Measurements from ENCODE around the gene CSKMT. TPM values are rescaled to one million over a fixed set of nuclear protein-coding genes. Genes with fewer than 3 reads are reported as not detected.

CSKMT gene
- total and polyA plus RNA-seq, 11 donors, result 0.38 to 8.7 (median 4.4) TPM

GRCh38 chr11:62710001-62710345 lies 44.9 kb downstream of the CSKMT start:
- peaks cover 0 to 72% (median 44%) of the 10 kb centered on the region in 12 donors for H3K4me1 ChIP-seq
- H3K27me3 ChIP-seq, result no peaks in the 10 kb centered on the region
- H3K27ac ChIP-seq, result peak overlapping the region; percentile 90 to 99 (median 97)
- intact Hi-C loops (cut with DNase I), result loop anchor here in 2 of 10 donors (2.0 kb wide), 1 partner anchor 17 kb away; the partner anchor contains the start of gene HNRNPUL2 (in 2 of the 2)
- peaks cover 0 to 50% (median 47%) of the 10 kb centered on the region in 9 donors for H3K36me3 ChIP-seq
- WGBS, 4 donors, result 63 to 74% (median 67%) methylated on average over 7 of the region's 7 CpGs
- H3K4me3 ChIP-seq, result peak overlapping the region; percentile 21 to 75 (median 64)
- TF ChIP-seq CTCF (IDR thresholded peaks at IDR 0.05) (no peak), POLR2A (IDR thresholded peaks at IDR 0.05) (no peak)
- ATAC-seq (peak in 1 of 4 donors; percentile 0), DNase-seq (no peak)
- H3K9me3 ChIP-seq, result no peaks in the 10 kb centered on the region

- Histone ChIP-seq H3K36me3 (peaks cover 9 to 73% (median 70%) of the 10 kb centered on the region in 9 donors), H3K9me3 (no peaks in the 10 kb centered on the region), H3K4me1 (peaks cover 0 to 53% (median 29%) of the 10 kb centered on the region in 12 donors), H3K4me3 (no peak overlapping the region), H3K27me3 (no peaks in the 10 kb centered on the region), H3K27ac (peak overlapping the region in 10 of 12 donors; percentile 32 to 80 (median 62))
- TF ChIP-seq CTCF (IDR thresholded peaks at IDR 0.05), result no peak
- TF ChIP-seq POLR2A (IDR thresholded peaks at IDR 0.05), result no peak
- DNase-seq (no peak), ATAC-seq (no peak)
- 85 to 90% (median 87%) methylated on average over 6 of the region's 6 CpGs for WGBS, 4 donors
- intact Hi-C loops (cut with DNase I), result no loop called here
Measured at GRCh38 chr11:62712276-62712812, 47.2 kb downstream of the CSKMT start.

GRCh38 chr11:62712861-62713260 lies 47.7 kb downstream of the CSKMT start:
- H3K9me3 ChIP-seq, result no peaks in the 10 kb centered on the region
- DNase-seq (no peak), ATAC-seq (no peak)
- peaks cover 0 to 48% (median 31%) of the 10 kb centered on the region in 12 donors for H3K4me1 ChIP-seq
- H3K27ac ChIP-seq, result peak overlapping the region in 11 of 12 donors; percentile 32 to 80 (median 62)
- H3K4me3 ChIP-seq, result no peak overlapping the region
- TF ChIP-seq POLR2A (IDR thresholded peaks at IDR 0.05) (no peak), CTCF (IDR thresholded peaks at IDR 0.05) (no peak)
- no peaks in the 10 kb centered on the region for H3K27me3 ChIP-seq
- 57 to 79% (median 65%) methylated on average over 3 of the region's 3 CpGs for WGBS, 4 donors
- intact Hi-C loops (cut with DNase I), result no loop called here
- H3K36me3 ChIP-seq, result peaks cover 9 to 78% (median 75%) of the 10 kb centered on the region in 9 donors

- intact Hi-C loops (cut with DNase I), result no loop called here
- Histone ChIP-seq H3K4me1 (peaks cover 0 to 44% (median 28%) of the 10 kb centered on the region in 12 donors), H3K9me3 (no peaks in the 10 kb centered on the region), H3K36me3 (peaks cover 9 to 83% (median 80%) of the 10 kb centered on the region in 9 donors), H3K27me3 (no peaks in the 10 kb centered on the region), H3K27ac (peak overlapping the region; percentile 1 to 80 (median 62)), H3K4me3 (no peak overlapping the region)
- WGBS, 4 donors, result 52 to 64% (median 59%) methylated on average over 2 of the region's 2 CpGs
- DNase-seq (peak in 1 of 5 donors; percentile 35), ATAC-seq (no peak)
- TF ChIP-seq CTCF (IDR thresholded peaks at IDR 0.05), result no peak
- TF ChIP-seq POLR2A (IDR thresholded peaks at IDR 0.05), result no peak
Measured at GRCh38 chr11:62713343-62713742, 48.2 kb downstream of the CSKMT start.
